Ammon's horn (tissue), 1 donor: ENCODE results near the gene HS3ST4.

Source experiments
- DNase-seq: peaks from one replicate; pipeline ENCODE4 v3.0.0-alpha.2; 2016; ENCODE audit warnings: low spot score

Gene HS3ST4

GRCh38 chr16:26186091-26186615 lies 494.4 kb downstream of the HS3ST4 start:
- DNase-seq: no peak
